K562 (cell line): Measurements from ENCODE around the gene VPS11. TPM values are rescaled to one million over a fixed set of nuclear protein-coding genes. Genes with fewer than 3 reads are reported as not detected.
A peak's percentile ranks its signal among the peaks of the same experiment; 100 is the strongest.

ENCODE experiments used
- ATF7 ChIP-seq: fragments of 450-650 bp; IDR thresholded peaks from 2 replicates; pipeline ENCODE4 v1.7.1; 2014; ENCODE audit warnings: mild to moderate bottlenecking, moderate library complexity
- CEBPZ ChIP-seq: fragments of 150-350 bp; IDR thresholded peaks from 2 replicates; pipeline ENCODE4 v1.6.1; 2014; ENCODE audit warnings: low read depth, mild to moderate bottlenecking, low read length, borderline replicate concordance
- CTBP1 ChIP-seq: fragments of 450-650 bp; IDR thresholded peaks from 2 replicates; pipeline ENCODE4 v1.6.1; 2016; ENCODE audit warnings: borderline replicate concordance
- DEAF1 ChIP-seq: fragments of 450-650 bp; formaldehyde crosslinking; IDR thresholded peaks from 2 replicates; pipeline ENCODE4 v1.4.0; 2020; ENCODE audit warnings: mild to moderate bottlenecking, moderate library complexity
- FOXM1 ChIP-seq, 2 experiments: fragments of 450-650 bp in 1 of 2; sonication (generic) in 1 of 2; formaldehyde crosslinking in 1 of 2; IDR thresholded peaks; 2 replicates each; pipeline versions ENCODE4 v1.6.1 to v1.9.0; 2017 to 2022; ENCODE audit warnings: low read depth in 2 of 2, mild to moderate bottlenecking in 2 of 2, missing genetic modification reagents in 1 of 2, moderate library complexity in 1 of 2
- HMGN3 ChIP-seq: IDR thresholded peaks from 2 replicates; pipeline ENCODE4 v1.6.1; 2011; ENCODE audit warnings: borderline replicate concordance, low read depth, mild to moderate bottlenecking, mixed read lengths, low read length; ENCODE audit not compliant: insufficient read length; ENCODE audit errors: extremely low read depth
- ILF3 ChIP-seq: fragments of 450-650 bp; IDR thresholded peaks from 2 replicates; pipeline ENCODE4 v1.6.1; 2018; ENCODE audit warnings: antibody characterized with exemption, mild to moderate bottlenecking, moderate library complexity, borderline replicate concordance
- JUNB ChIP-seq: fragments of 450-650 bp; formaldehyde crosslinking; conservative IDR thresholded peaks from 2 replicates; pipeline ENCODE4 v1.4.0; 2020; ENCODE audit warnings: mild to moderate bottlenecking
- MTA2 ChIP-seq: fragments of 450-650 bp; IDR thresholded peaks from 2 replicates; pipeline ENCODE4 v1.6.1; 2016; ENCODE audit warnings: low read depth
- MYNN ChIP-seq, 2 experiments: sonication (generic); formaldehyde crosslinking in 1 of 2; IDR thresholded peaks; 2 replicates each; pipeline versions ENCODE4 v1.5.0 to v1.6.1; 2016 to 2020; ENCODE audit warnings: antibody characterized with exemption in 1 of 2, missing genetic modification reagents in 1 of 2
- NR3C1 ChIP-seq: sonication (generic); formaldehyde crosslinking; IDR thresholded peaks from 2 replicates; pipeline ENCODE4 v1.8.1; 2022; ENCODE audit warnings: missing genetic modification reagents
- PHB2 ChIP-seq: fragments of 450-650 bp; IDR thresholded peaks from 2 replicates; pipeline ENCODE4 v1.6.1; 2017; ENCODE audit warnings: low read depth
- RB1 ChIP-seq: fragments of 450-650 bp; IDR thresholded peaks from 2 replicates; pipeline ENCODE4 v1.6.1; 2017; ENCODE audit warnings: low read depth, mild to moderate bottlenecking
- RFX5 ChIP-seq: IDR thresholded peaks from 2 replicates; pipeline ENCODE4 v1.6.1; 2011; ENCODE audit warnings: low read depth, mild to moderate bottlenecking, improper control_type of control experiment, low read length
- SMARCE1 ChIP-seq: fragments of 450-650 bp; IDR thresholded peaks from 2 replicates; pipeline ENCODE4 v1.7.1; 2016; ENCODE audit warnings: mild to moderate bottlenecking
- TEAD4 ChIP-seq, 2 experiments: sonication (generic) in 1 of 2; formaldehyde crosslinking in 1 of 2; IDR thresholded peaks; 2 replicates each; pipeline versions ENCODE4 v1.6.1 to v1.8.0; 2012 to 2022; ENCODE audit warnings: borderline replicate concordance in 1 of 2, inconsistent platforms in 1 of 2, low read length in 1 of 2, mild to moderate bottlenecking in 1 of 2, missing genetic modification reagents in 1 of 2
- TOE1 ChIP-seq, 2 experiments: fragments of 450-650 bp in 1 of 2; sonication (generic) in 1 of 2; formaldehyde crosslinking in 1 of 2; IDR thresholded peaks; 2 replicates each; pipeline versions ENCODE4 v1.7.1 to v1.8.0; 2016 to 2022; ENCODE audit warnings: borderline replicate concordance in 2 of 2, mild to moderate bottlenecking in 2 of 2, antibody characterized with exemption in 1 of 2, inconsistent platforms in 1 of 2, low read depth in 1 of 2, missing genetic modification reagents in 1 of 2, moderate library complexity in 1 of 2
- USF1 ChIP-seq: sonication (generic); formaldehyde crosslinking; IDR thresholded peaks from 2 replicates; pipeline ENCODE4 v1.9.0; 2022; ENCODE audit warnings: mild to moderate bottlenecking, missing genetic modification reagents
- ZNF184 ChIP-seq: sonication (generic); formaldehyde crosslinking; IDR thresholded peaks from 2 replicates; pipeline ENCODE4 v1.5.0; 2020; ENCODE audit warnings: missing genetic modification reagents
- ZNF444 ChIP-seq: fragments of 250-450 bp; sonication (Bioruptor Pico); IDR thresholded peaks from 2 replicates; pipeline ENCODE4 v1.4.0; 2020; ENCODE audit warnings: mild to moderate bottlenecking, moderate library complexity
- ZNF586 ChIP-seq: fragments of 450-650 bp; formaldehyde crosslinking; conservative IDR thresholded peaks from 2 replicates; pipeline ENCODE4 v1.4.0; 2020; ENCODE audit warnings: mild to moderate bottlenecking, moderate library complexity
- ZNF79 ChIP-seq: fragments of 250-450 bp; sonication (Bioruptor Pico); IDR thresholded peaks from 2 replicates; pipeline ENCODE4 v1.4.0; 2020; ENCODE audit warnings: low read depth, mild to moderate bottlenecking, moderate library complexity
- polyA plus RNA-seq, 8 experiments: library from polyadenylated mRNA; depleted of rRNA in 4 of 8; stranded (reverse) in 5 of 8; unstranded in 3 of 8; fragments of >200 nt; fragmentation: Nextera tagmentation in 2 of 8; fragmentation: Illumina TruSeq in 1 of 8; extraction: Ambion mirVana in 2 of 8; extraction: Trizol in 1 of 8; gene quantifications; 2 replicates each; pipeline versions ENCODE4 v1.2.1 to v1.2.3, GENCODE V29; 2011 to 2014; ENCODE audit warnings: inconsistent platforms in 1 of 8, missing spikeins in 1 of 8
- total RNA-seq, 7 experiments: library from RNA; depleted of rRNA in 6 of 7; stranded (reverse); fragments of >200 nt in 6 of 7; fragmentation: Illumina TruSeq in 2 of 7; extraction: Trizol in 2 of 7; gene quantifications; 2 replicates each; pipeline versions ENCODE4 v1.2.1 to v1.2.3, GENCODE V29; 2011 to 2021; ENCODE audit warnings: low replicate concordance in 1 of 7

VPS11 gene
- total and polyA plus RNA-seq, 9 of the 15 experiments (the other 6 are each of a cell fraction or from before 2014, with no cell fraction given) = 14.1 to 35.5 (median 27.5) TPM

- TF ChIP-seq MYNN (IDR thresholded peaks at IDR 0.05) (peak; percentile 88; the same call in 1 of the 2 replicates), MYNN (CRISPR knock-in tag; IDR thresholded peaks at IDR 0.05) (no peak), ATF7 (no peak; the same call in 1 of the 2 replicates), ILF3 (no peak), TEAD4 (IDR thresholded peaks at IDR 0.05; ENCODE audit: low read length) (peak; percentile 96), TEAD4 (CRISPR knock-in tag; IDR thresholded peaks at IDR 0.05; ENCODE audit: borderline replicate concordance) (no peak), RFX5 (no peak), HMGN3 (peak; percentile 93), ZNF586 (CRISPR knock-in tag) (no peak), ZNF184 (CRISPR knock-in tag) (no peak), DEAF1 (no peak), CEBPZ (no peak), NR3C1 (no peak), JUNB (CRISPR knock-in tag) (no peak), MTA2 (peak; percentile 90), TOE1 (IDR thresholded peaks at IDR 0.05; ENCODE audit: borderline replicate concordance) (no peak), TOE1 (CRISPR knock-in tag; IDR thresholded peaks at IDR 0.05; ENCODE audit: borderline replicate concordance, low read depth) (0 out of 2 replicates have a peak, but pooled peaks have one; percentile 29), SMARCE1 (peak; percentile 86), ZNF79 (CRISPR knock-in tag) (no peak), RB1 (no peak), FOXM1 (IDR thresholded peaks at IDR 0.05; ENCODE audit: low read depth) (peak; percentile 64), FOXM1 (CRISPR knock-in tag; IDR thresholded peaks at IDR 0.05; ENCODE audit: low read depth) (no peak), ZNF444 (CRISPR knock-in tag) (no peak), USF1 (CRISPR knock-in tag) (no peak), PHB2 (peak; percentile 70), CTBP1 (peak; percentile 79; the same call in 1 of the 2 replicates)
Measured at GRCh38 chr11:119085437-119085847, 17.8 kb downstream of the VPS11 start (continued).
